Measurements from ENCODE around the gene DMAC2L. TPM values are rescaled to one million over a fixed set of nuclear protein-coding genes. Genes with fewer than 3 reads are reported as not detected.

The DMAC2L gene
- polyA plus RNA-seq, 1 donor from 2014 or later: 17.1 TPM

GRCh38 chr14:50270932-50271331 is 41.2 kb upstream of the DMAC2L start:
- Histone ChIP-seq H3K9me2 (ENCODE audit: insufficient read depth, low read length) (no peaks in the 10 kb centered on the region), H3K9me3 (ENCODE audit: low read length) (no peaks in the 10 kb centered on the region), H3K36me3 (ENCODE audit: insufficient read depth, low read length) (peaks cover 5% of the 10 kb centered on the region), H3K79me2 (replicated peaks; ENCODE audit: insufficient read depth, low read length) (no peaks in the 10 kb centered on the region), H3K27me3 (ENCODE audit: insufficient read depth, low read depth, low read length) (no peaks in the 10 kb centered on the region), H3K27ac (ENCODE audit: low read length) (no peak overlapping the region), H3F3A (ENCODE audit: insufficient read depth, low read length, poor library complexity, severe bottlenecking) (no peaks in the 10 kb centered on the region), H2AFZ (ENCODE audit: low read depth, low read length) (no peak overlapping the region), H3K4me3 (ENCODE audit: low read length) (no peak overlapping the region), H3K9ac (ENCODE audit: low read length) (no peak overlapping the region), H3K4me2 (ENCODE audit: low read length) (no peak overlapping the region), H4K20me1 (ENCODE audit: insufficient read depth) (no peaks in the 10 kb centered on the region)
- TF ChIP-seq MXI1 (conservative IDR thresholded peaks at IDR 0.05; ENCODE audit: poor library complexity, severe bottlenecking) (no peak), POLR2AphosphoS5 (IDR thresholded peaks at IDR 0.05) (no peak), RAD21 (conservative IDR thresholded peaks at IDR 0.05) (no peak), SMC3 (conservative IDR thresholded peaks at IDR 0.05; ENCODE audit: poor library complexity) (no peak), EZH2 (IDR thresholded peaks at IDR 0.05; ENCODE audit: borderline replicate concordance, insufficient read depth, low read length, poor library complexity, severe bottlenecking) (no peak), EP300 (conservative IDR thresholded peaks at IDR 0.05; ENCODE audit: poor library complexity, severe bottlenecking) (no peak), REST (IDR thresholded peaks at IDR 0.05; ENCODE audit: borderline replicate concordance) (no peak), CTCF (IDR thresholded peaks at IDR 0.05; ENCODE audit: poor library complexity, severe bottlenecking) (no peak), TAF1 (IDR thresholded peaks at IDR 0.05; ENCODE audit: low read depth) (no peak)

GRCh38 chr14:50272498-50272897 is 39.6 kb upstream of the DMAC2L start:
- Histone ChIP-seq H2AFZ (ENCODE audit: low read depth, low read length) (no peak overlapping the region), H3K4me3 (ENCODE audit: low read length) (no peak overlapping the region), H3K9me2 (ENCODE audit: insufficient read depth, low read length) (no peaks in the 10 kb centered on the region), H3K4me2 (ENCODE audit: low read length) (no peak overlapping the region), H3F3A (ENCODE audit: insufficient read depth, low read length, poor library complexity, severe bottlenecking) (no peaks in the 10 kb centered on the region), H3K27me3 (ENCODE audit: insufficient read depth, low read depth, low read length) (no peaks in the 10 kb centered on the region), H3K9me3 (ENCODE audit: low read length) (no peaks in the 10 kb centered on the region), H3K79me2 (replicated peaks; ENCODE audit: insufficient read depth, low read length) (no peaks in the 10 kb centered on the region), H3K9ac (ENCODE audit: low read length) (no peak overlapping the region), H3K36me3 (ENCODE audit: insufficient read depth, low read length) (peaks cover 5% of the 10 kb centered on the region), H3K27ac (ENCODE audit: low read length) (no peak overlapping the region), H4K20me1 (ENCODE audit: insufficient read depth) (no peaks in the 10 kb centered on the region)
- TF ChIP-seq SMC3 (conservative IDR thresholded peaks at IDR 0.05; ENCODE audit: poor library complexity) (no peak), EP300 (conservative IDR thresholded peaks at IDR 0.05; ENCODE audit: poor library complexity, severe bottlenecking) (no peak), CTCF (IDR thresholded peaks at IDR 0.05; ENCODE audit: poor library complexity, severe bottlenecking) (no peak), REST (IDR thresholded peaks at IDR 0.05; ENCODE audit: borderline replicate concordance) (no peak), TAF1 (IDR thresholded peaks at IDR 0.05; ENCODE audit: low read depth) (no peak), POLR2AphosphoS5 (IDR thresholded peaks at IDR 0.05) (no peak), RAD21 (conservative IDR thresholded peaks at IDR 0.05) (no peak), MXI1 (conservative IDR thresholded peaks at IDR 0.05; ENCODE audit: poor library complexity, severe bottlenecking) (no peak), EZH2 (IDR thresholded peaks at IDR 0.05; ENCODE audit: borderline replicate concordance, insufficient read depth, low read length, poor library complexity, severe bottlenecking) (no peak)
